Tibial nerve (tissue), 4 donors: ENCODE results near the gene ARL6IP1. TPM values are rescaled to one million over a fixed set of nuclear protein-coding genes. Genes with fewer than 3 reads are reported as not detected.
A peak's percentile ranks its signal among the peaks of the same experiment; 100 is the strongest.

Experiments
- DNase-seq, 2 donors: peaks; one replicate each; pipeline ENCODE4 v3.0.0-alpha.2; 2019; ENCODE audit warnings: low spot score in 2 of 2
- H3K27ac ChIP-seq, 4 donors: fragments of 200-600 bp; sonication (generic) in 3 of 4; one replicate each; pipeline ENCODE4 v1.5.1; 2017 to 2019; ENCODE audit warnings: mild to moderate bottlenecking in 1 of 4
- H3K27me3 ChIP-seq, 2 donors: fragments of 200-600 bp; sonication (generic) in 1 of 2; one replicate each; pipeline versions ENCODE4 v1.5.1 to v1.6.0; 2017 to 2019
- H3K36me3 ChIP-seq, 3 donors: fragments of 200-600 bp; sonication (generic); one replicate each; pipeline ENCODE4 v1.5.1; 2018 to 2019
- H3K4me1 ChIP-seq, 4 donors: fragments of 200-600 bp; sonication (generic) in 3 of 4; one replicate each; pipeline ENCODE4 v1.5.1; 2017 to 2019
- H3K4me3 ChIP-seq, 4 donors: fragments of 200-600 bp; sonication (generic) in 3 of 4; one replicate each; pipeline ENCODE4 v1.5.1; 2017 to 2019; ENCODE audit warnings: mild to moderate bottlenecking in 1 of 4, moderate library complexity in 1 of 4
- H3K9me3 ChIP-seq, 4 donors: fragments of 200-600 bp; sonication (generic) in 3 of 4; one replicate each; pipeline ENCODE4 v1.5.1; 2017 to 2019
- CTCF ChIP-seq, 5 experiments: fragments of 200-600 bp in 3 of 5; fragments of 450-650 bp in 2 of 5; sonication (generic) in 3 of 5; IDR thresholded peaks; one replicate each; pipeline ENCODE4 v1.5.1; 2016 to 2019; ENCODE audit warnings: antibody characterized with exemption in 5 of 5, mild to moderate bottlenecking in 3 of 5, moderate library complexity in 2 of 5
- EP300 ChIP-seq, 2 donors: sonication (generic); formaldehyde crosslinking; IDR thresholded peaks; one replicate each; pipeline ENCODE4 v1.6.1; 2017; ENCODE audit warnings: antibody characterized with exemption in 2 of 2, mild to moderate bottlenecking in 1 of 2
- POLR2A ChIP-seq, 2 donors: fragments of 450-650 bp; IDR thresholded peaks; one replicate each; pipeline ENCODE4 v1.6.1; 2017; ENCODE audit warnings: antibody characterized with exemption in 2 of 2, mild to moderate bottlenecking in 2 of 2, moderate library complexity in 2 of 2
- WGBS, 2 donors: methylation state at CpG; one replicate each; pipeline ENCODE4 v1.1.5; 2018; 5-methylcytosine and 5-hydroxymethylcytosine counted together
- total RNA-seq, 4 donors: library from RNA; depleted of rRNA; stranded (reverse); fragments of >200 nt; gene quantifications; one replicate each; pipeline ENCODE4 v1.1.0, GENCODE V29; 2016

Gene ARL6IP1
- total RNA-seq, 4 donors from 2014 or later, result 159 to 203 (median 188) TPM

- Histone ChIP-seq H3K27me3 (no peaks in the 10 kb centered on the region), H3K4me3 (no peak overlapping the region), H3K27ac (peak overlapping the region in 2 of 4 donors; percentile 2 to 56), H3K4me1 (peaks cover 0 to 20% (median 11%) of the 10 kb centered on the region in 4 donors), H3K36me3 (peaks cover 0 to 41% (median 8%) of the 10 kb centered on the region in 3 donors), H3K9me3 (no peaks in the 10 kb centered on the region)
- TF ChIP-seq CTCF (IDR thresholded peaks at IDR 0.05), result no peak
- no peak for TF ChIP-seq EP300 (IDR thresholded peaks at IDR 0.05)
- TF ChIP-seq POLR2A (IDR thresholded peaks at IDR 0.05), result no peak
- DNase-seq, result no peak
- WGBS, 2 donors, result 11 to 25% methylated on average over 2 of the region's 2 CpGs
These were observed 4.0 kb upstream of the ARL6IP1 start for GRCh38 chr16:18805257-18805773.

DNA sequence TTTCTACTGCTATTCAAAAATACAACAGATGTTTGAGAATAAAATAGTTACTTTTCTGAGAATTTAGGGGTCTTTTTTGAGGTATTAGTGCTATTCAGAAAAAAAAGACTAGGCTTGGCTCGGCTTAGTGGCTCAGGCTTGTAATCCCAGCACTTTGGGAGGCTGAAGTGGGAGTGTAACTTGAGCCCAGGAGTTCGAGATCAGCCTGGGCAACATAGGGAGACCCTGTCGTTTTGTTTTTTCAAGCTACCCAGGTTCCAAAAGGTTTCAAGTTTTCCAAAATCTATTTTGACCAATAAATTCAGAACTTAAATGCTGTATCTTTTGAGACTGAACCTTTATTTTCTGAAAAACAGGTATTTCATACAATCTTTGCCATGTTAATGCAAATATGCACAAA is 3.2 kb upstream of the ARL6IP1 start:
- H3K9me3 ChIP-seq, result no peaks in the 10 kb centered on the region
- H3K4me1 ChIP-seq, result peaks cover 3 to 27% (median 18%) of the 10 kb centered on the region in 4 donors
- no peaks in the 10 kb centered on the region for H3K27me3 ChIP-seq
- DNase-seq, result no peak
- WGBS, 2 donors, result 45 to 50% methylated on average over 3 of the region's 3 CpGs
- peak overlapping the region in 3 of 4 donors; percentile 2 to 56 (median 4) for H3K27ac ChIP-seq
- H3K4me3 ChIP-seq, result no peak overlapping the region
- TF ChIP-seq EP300 (IDR thresholded peaks at IDR 0.05) (no peak), POLR2A (IDR thresholded peaks at IDR 0.05) (no peak), CTCF (IDR thresholded peaks at IDR 0.05) (no peak)
- peaks cover 0 to 34% (median 8%) of the 10 kb centered on the region in 3 donors for H3K36me3 ChIP-seq

DNA sequence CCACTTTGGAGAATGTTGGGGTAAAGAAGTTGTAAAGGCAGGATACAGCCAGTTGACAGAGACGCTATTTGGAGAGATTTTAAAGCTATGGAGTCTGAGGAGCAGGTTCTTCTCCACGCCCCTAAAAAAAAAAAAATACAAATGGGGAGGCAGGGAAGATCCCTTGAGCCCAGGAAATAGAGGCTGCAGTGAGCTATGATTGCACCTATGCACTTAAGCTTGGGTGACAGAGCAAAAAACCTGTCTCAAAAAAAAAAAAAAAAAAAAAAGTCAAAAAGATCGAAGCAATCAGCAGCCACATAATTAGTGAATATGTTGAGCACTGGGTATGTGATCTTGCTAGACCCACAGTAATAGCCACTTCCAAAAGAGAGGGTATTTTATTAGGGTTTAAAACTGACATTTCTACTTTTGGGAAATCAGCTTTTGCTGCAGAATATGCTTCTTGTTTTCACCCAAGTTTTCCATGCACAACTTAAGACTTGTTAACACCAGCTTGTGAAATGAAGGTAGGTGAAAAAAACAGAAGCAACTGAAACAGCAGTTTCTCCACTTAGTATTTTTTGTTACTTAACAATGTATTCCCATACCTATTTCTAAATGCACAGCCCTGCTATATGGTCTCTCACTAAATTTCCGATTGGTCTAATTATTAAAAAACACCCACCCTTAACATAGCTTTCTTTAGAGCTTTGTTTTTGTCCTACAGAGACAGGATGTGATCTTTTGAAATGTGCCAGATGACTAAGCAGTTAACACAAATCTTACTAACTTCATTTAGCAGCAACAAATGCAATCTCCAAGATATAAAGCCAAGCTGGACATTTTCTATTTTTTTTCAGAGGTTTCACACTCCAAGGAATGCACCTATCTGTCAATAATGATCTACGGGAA is 2.5 kb upstream of the ARL6IP1 start:
- Histone ChIP-seq H3K27ac (peak overlapping the region in 3 of 4 donors; percentile 2 to 92 (median 4)), H3K4me1 (peaks cover 3 to 34% (median 20%) of the 10 kb centered on the region in 4 donors), H3K36me3 (peaks cover 0 to 26% (median 3%) of the 10 kb centered on the region in 3 donors), H3K9me3 (no peaks in the 10 kb centered on the region), H3K27me3 (no peaks in the 10 kb centered on the region), H3K4me3 (no peak overlapping the region)
- TF ChIP-seq CTCF (IDR thresholded peaks at IDR 0.05) (no peak), EP300 (IDR thresholded peaks at IDR 0.05) (no peak), POLR2A (IDR thresholded peaks at IDR 0.05) (no peak)
- no peak for DNase-seq
- 59 to 62% methylated on average over 5 of the region's 5 CpGs for WGBS, 2 donors

GRCh38 chr16:18802767-18803343 is 1.5 kb upstream of the ARL6IP1 start:
- Histone ChIP-seq H3K36me3 (peaks cover 0 to 17% (median 0%) of the 10 kb centered on the region in 3 donors), H3K27ac (peak overlapping the region in 2 of 4 donors; percentile 92 to 93), H3K4me1 (peaks cover 3 to 40% (median 20%) of the 10 kb centered on the region in 4 donors), H3K9me3 (no peaks in the 10 kb centered on the region), H3K27me3 (no peaks in the 10 kb centered on the region), H3K4me3 (no peak overlapping the region)
- WGBS, 2 donors, result 85 to 89% methylated on average over 16 of the region's 16 CpGs
- no peak for DNase-seq
- TF ChIP-seq EP300 (IDR thresholded peaks at IDR 0.05) (no peak), POLR2A (IDR thresholded peaks at IDR 0.05) (no peak), CTCF (IDR thresholded peaks at IDR 0.05) (no peak)
